Measurements from ENCODE around the gene CNOT1. TPM values are rescaled to one million over a fixed set of nuclear protein-coding genes. Genes with fewer than 3 reads are reported as not detected.

The CNOT1 gene
- total RNA-seq, 4 donors from 2014 or later, result 122 to 257 (median 178) TPM

GRCh38 chr16:58507195-58507962 lies 122.2 kb downstream of the CNOT1 start:
- Histone ChIP-seq H3K4me3 (no peak overlapping the region), H3K9me3 (no peaks in the 10 kb centered on the region), H3K27me3 (peaks cover 39% of the 10 kb centered on the region), H3K36me3 (no peaks in the 10 kb centered on the region), H3K4me1 (no peaks in the 10 kb centered on the region), H3K27ac (no peak overlapping the region)
- in situ Hi-C loops (cut with MboI; ENCODE audit: low pct_ligation_motif_present in 1 of 4, low pct_unique_long_range_greater_than_20kb in 1 of 4, low sequenced_read_pairs in 3 of 4) (no loop called here), intact Hi-C loops (cut with DNase I; ENCODE audit: low total_unique reads) (no loop called here)
- TF ChIP-seq POLR2A (IDR thresholded peaks at IDR 0.05) (no peak), EP300 (IDR thresholded peaks at IDR 0.05; ENCODE audit: low read depth) (no peak), CTCF (IDR thresholded peaks at IDR 0.05) (no peak), POLR2AphosphoS5 (IDR thresholded peaks at IDR 0.05) (no peak)
- no peak for DNase-seq
- WGBS, 2 donors (ENCODE audit: low coverage in 1 of 2), result 56% methylated on average over 15 of the region's 15 CpGs; no CpG with 5 or more reads in 1 of the 2 donors

- in situ Hi-C loops (cut with MboI; ENCODE audit: low pct_ligation_motif_present in 1 of 4, low pct_unique_long_range_greater_than_20kb in 1 of 4, low sequenced_read_pairs in 3 of 4), result no loop called here
Measured at GRCh38 chr16:58506241-58507194, 123.1 kb downstream of the CNOT1 start.

GRCh38 chr16:58503863-58504688 lies 125.5 kb downstream of the CNOT1 start:
- Histone ChIP-seq H3K27me3 (peaks cover 71% of the 10 kb centered on the region), H3K27ac (no peak overlapping the region), H3K4me3 (no peak overlapping the region), H3K9me3 (no peaks in the 10 kb centered on the region), H3K36me3 (no peaks in the 10 kb centered on the region), H3K4me1 (peaks cover 9 to 17% (median 10%) of the 10 kb centered on the region in 4 donors)
- TF ChIP-seq CTCF (IDR thresholded peaks at IDR 0.05) (no peak), EP300 (IDR thresholded peaks at IDR 0.05; ENCODE audit: low read depth) (no peak)
- in situ Hi-C loops (cut with MboI; ENCODE audit: low pct_ligation_motif_present in 1 of 4, low pct_unique_long_range_greater_than_20kb in 1 of 4, low sequenced_read_pairs in 3 of 4) (no loop called here), intact Hi-C loops (cut with DNase I; ENCODE audit: low total_unique reads) (no loop called here)
- WGBS, 2 donors (ENCODE audit: low coverage in 1 of 2), result 84% methylated on average over 19 of the region's 21 CpGs; no CpG with 5 or more reads in 1 of the 2 donors
- DNase-seq, result no peak

More at GRCh38 chr16:58506241-58507194, 123.1 kb downstream of the CNOT1 start:
- Histone ChIP-seq H3K4me1 (peaks cover 2 to 4% (median 3%) of the 10 kb centered on the region in 4 donors), H3K9me3 (no peaks in the 10 kb centered on the region), H3K27me3 (peaks cover 48% of the 10 kb centered on the region), H3K4me3 (no peak overlapping the region), H3K36me3 (no peaks in the 10 kb centered on the region), H3K27ac (no peak overlapping the region)
- TF ChIP-seq POLR2A (IDR thresholded peaks at IDR 0.05) (no peak), POLR2AphosphoS5 (IDR thresholded peaks at IDR 0.05) (no peak), CTCF (IDR thresholded peaks at IDR 0.05) (no peak), EP300 (IDR thresholded peaks at IDR 0.05; ENCODE audit: low read depth) (no peak)
- 57% methylated on average over 18 of the region's 20 CpGs; no CpG with 5 or more reads in 1 of the 2 donors for WGBS, 2 donors (ENCODE audit: low coverage in 1 of 2)
- no peak for DNase-seq
- intact Hi-C loops (cut with DNase I; ENCODE audit: low total_unique reads), result no loop called here

All from transverse colon (tissue), 4 donors.